Measurements from ENCODE around the gene EPB41. TPM values are rescaled to one million over a fixed set of nuclear protein-coding genes. Genes with fewer than 3 reads are reported as not detected.
A peak's percentile ranks its signal among the peaks of the same experiment; 100 is the strongest.

EPB41 gene
- total and polyA plus RNA-seq, 4 donors, result 10.7 to 189 (median 38.1) TPM

GRCh38 chr1:28966617-28967016, 52.2 kb downstream of the EPB41 start:
- DNase-seq (ENCODE audit: low spot score), result no peak
- H3K9ac ChIP-seq (ENCODE audit: low read depth in 1 of 2, low read length in 2 of 2), result no peak overlapping the region
- 25% methylated on average over 2 of the region's 2 CpGs for WGBS

More at GRCh38 chr1:28966617-28967016, 52.2 kb downstream of the EPB41 start:
- peak overlapping the region; percentile 41 to 78 for H3K27ac ChIP-seq (ENCODE audit: low read depth in 1 of 2, low read length in 2 of 2)
- H3K4me1 ChIP-seq (ENCODE audit: control insufficient read depth in 4 of 4, insufficient read depth in 4 of 4, low read length in 3 of 4), result peaks cover 4 to 9% (median 6%) of the 10 kb centered on the region in 4 donors
- H3K36me3 ChIP-seq (ENCODE audit: control insufficient read depth in 4 of 4, insufficient read depth in 3 of 4, low read depth in 1 of 4, low read length in 3 of 4), result no peaks in the 10 kb centered on the region
- peak; percentile 56 for TF ChIP-seq FOXA2 (IDR thresholded peaks at IDR 0.05)
- peak; percentile 50 to 68 for TF ChIP-seq JUND (IDR thresholded peaks at IDR 0.05)
- peak; percentile 55 to 72 for TF ChIP-seq RXRA (IDR thresholded peaks at IDR 0.05)
- TF ChIP-seq MAX (IDR thresholded peaks at IDR 0.05), result peak; percentile 90
- TF ChIP-seq YY1 (IDR thresholded peaks at IDR 0.05), result peak; percentile 88
- TF ChIP-seq RAD21 (IDR thresholded peaks at IDR 0.05), result peak; percentile 25 to 27
- TF ChIP-seq NR2F2 (IDR thresholded peaks at IDR 0.05), result no peak
- no peak for TF ChIP-seq TAF1 (conservative IDR thresholded peaks at IDR 0.05)
- TF ChIP-seq HNF4A (conservative IDR thresholded peaks at IDR 0.05), result peak; percentile 88 to 93
- TF ChIP-seq SP1 (IDR thresholded peaks at IDR 0.05), result peak; percentile 61
- TF ChIP-seq GABPA (IDR thresholded peaks at IDR 0.05 in 1 of 2, conservative IDR thresholded peaks at IDR 0.05 in 1 of 2), result peak in 1 of 2 donors; percentile 19
- TF ChIP-seq CTCF (IDR thresholded peaks at IDR 0.05; ENCODE audit: low read depth, low read length, missing input control), result no peak
- no peak for TF ChIP-seq EGR1 (IDR thresholded peaks at IDR 0.05; ENCODE audit: low read depth in 2 of 2)
- no peak for TF ChIP-seq ATF3 (IDR thresholded peaks at IDR 0.05)
- TF ChIP-seq REST (IDR thresholded peaks at IDR 0.05), result peak; percentile 43
- peak; percentile 22 for TF ChIP-seq ZBTB33 (IDR thresholded peaks at IDR 0.05)
- TF ChIP-seq HNF4G (IDR thresholded peaks at IDR 0.05), result peak; percentile 82
- TF ChIP-seq FOXA1 (IDR thresholded peaks at IDR 0.05), result peak; percentile 29
- no peaks in the 10 kb centered on the region for H3K9me3 ChIP-seq (ENCODE audit: control insufficient read depth in 4 of 4, low read length in 3 of 4)
- no peak overlapping the region for H3K4me3 ChIP-seq (ENCODE audit: low read depth in 1 of 3, low read length in 3 of 3)
- H3K27me3 ChIP-seq (ENCODE audit: control insufficient read depth in 4 of 4, insufficient read depth in 4 of 4, low read length in 3 of 4), result no peaks in the 10 kb centered on the region

Measured in liver (tissue), 9 donors.